ENCODE results near the gene RMC1. TPM values are rescaled to one million over a fixed set of nuclear protein-coding genes. Genes with fewer than 3 reads are reported as not detected.

The RMC1 gene
- 10 to 100 TPM; 33.5 to 44.2 TPM for total RNA-seq
- polyA plus RNA-seq (ENCODE audit: insufficient read depth, low read depth, low replicate concordance): 51.5 TPM
- long read RNA-seq, donor 1, partial matches to known transcripts: 0 of 4 reads
- long read RNA-seq, donor 1, other reads (novel, unspliced or antisense): 0 of 4 reads
- long read RNA-seq, donor 2, partial matches to known transcripts: 0 of 2 reads
- long read RNA-seq, donor 2, other reads (novel, unspliced or antisense): 0 of 2 reads

GRCh38 chr18:23503038-23503962 lies at the start of gene RMC1:
Gene RMC1, plus strand, starts transcription at chr18:23503511. Its CDS starts 108 bp downstream, at chr18:23503619.
- H3K27me3 ChIP-seq: no peaks in the 10 kb centered on the region
- 0% methylated on average over 43 to 56 of the region's 110 CpGs for WGBS, 2 donors
- DNase-seq: peak; percentile 94
- peaks cover 15% of the 10 kb centered on the region for H3K4me1 ChIP-seq
- TF ChIP-seq CTCF (IDR thresholded peaks at IDR 0.05): peak in 1 of 3 experiments; percentile 24
- TF ChIP-seq POLR2A (IDR thresholded peaks at IDR 0.05): no peak
- H3K27ac ChIP-seq: peak within 1 kb of the TSS; percentile 91 to 92
- H3K36me3 ChIP-seq (ENCODE audit: low read depth, missing control alignments): no peaks in the 10 kb centered on the region
- H3K4me3 ChIP-seq: peak within 1 kb of the TSS; percentile 94 to 95
- no peaks in the 10 kb centered on the region for H3K9me3 ChIP-seq
- intact Hi-C loops (cut with DNase I; ENCODE audit: low total_unique reads): loop anchor here (5.0 kb wide), 1 partner anchor 84 kb away; the partner anchor contains the start of gene NPC1

GRCh38 chr18:23453680-23454058 lies 49.6 kb upstream of the RMC1 start:
- Histone ChIP-seq H3K9me3 (no peaks in the 10 kb centered on the region), H3K4me3 (peak overlapping the region; percentile 85 to 97), H3K4me1 (peaks cover 16% of the 10 kb centered on the region), H3K27ac (peak overlapping the region; percentile 86 to 89), H3K36me3 (ENCODE audit: low read depth, missing control alignments) (no peaks in the 10 kb centered on the region), H3K27me3 (no peaks in the 10 kb centered on the region)
- 0% methylated on average over 11 of the region's 11 CpGs for WGBS, 2 donors
- intact Hi-C loops (cut with DNase I; ENCODE audit: low total_unique reads): no loop called here
- no peak for DNase-seq
- TF ChIP-seq CTCF (IDR thresholded peaks at IDR 0.05): no peak
- TF ChIP-seq POLR2A (IDR thresholded peaks at IDR 0.05): no peak

- Histone ChIP-seq H3K27ac (no peak overlapping the region), H3K4me3 (no peak overlapping the region), H3K9me3 (no peaks in the 10 kb centered on the region), H3K36me3 (ENCODE audit: low read depth, missing control alignments) (no peaks in the 10 kb centered on the region), H3K4me1 (peaks cover 16% of the 10 kb centered on the region), H3K27me3 (no peaks in the 10 kb centered on the region)
- DNase-seq: no peak
- WGBS, 2 donors: 93 to 97% methylated on average over 2 of the region's 2 CpGs
- TF ChIP-seq POLR2A (IDR thresholded peaks at IDR 0.05) (no peak), CTCF (IDR thresholded peaks at IDR 0.05) (no peak)
- intact Hi-C loops (cut with DNase I; ENCODE audit: low total_unique reads): no loop called here
Observed at GRCh38 chr18:23456835-23457234, 46.5 kb upstream of the RMC1 start.

- DNase-seq: no peak
- Histone ChIP-seq H3K4me1 (peaks cover 11% of the 10 kb centered on the region), H3K27ac (no peak overlapping the region), H3K4me3 (no peak overlapping the region), H3K27me3 (no peaks in the 10 kb centered on the region), H3K36me3 (ENCODE audit: low read depth, missing control alignments) (no peaks in the 10 kb centered on the region), H3K9me3 (no peaks in the 10 kb centered on the region)
- WGBS, 2 donors: 65 to 90% methylated on average over 3 of the region's 3 CpGs
- intact Hi-C loops (cut with DNase I; ENCODE audit: low total_unique reads): no loop called here
- TF ChIP-seq CTCF (IDR thresholded peaks at IDR 0.05) (no peak), POLR2A (IDR thresholded peaks at IDR 0.05) (no peak)
Observed at GRCh38 chr18:23458830-23459529, 44.3 kb upstream of the RMC1 start.

Measured in testis (tissue), 5 donors.